ENCODE data around the gene KCNJ15. TPM values are rescaled to one million over a fixed set of nuclear protein-coding genes. Genes with fewer than 3 reads are reported as not detected.

The KCNJ15 gene
- total and polyA plus RNA-seq, 10 of the 15 experiments (the other 5 are each of a cell fraction or from before 2014, with no cell fraction given) = 0.05 to 2.7 (median 0.33) TPM; not detected in 6

DNA sequence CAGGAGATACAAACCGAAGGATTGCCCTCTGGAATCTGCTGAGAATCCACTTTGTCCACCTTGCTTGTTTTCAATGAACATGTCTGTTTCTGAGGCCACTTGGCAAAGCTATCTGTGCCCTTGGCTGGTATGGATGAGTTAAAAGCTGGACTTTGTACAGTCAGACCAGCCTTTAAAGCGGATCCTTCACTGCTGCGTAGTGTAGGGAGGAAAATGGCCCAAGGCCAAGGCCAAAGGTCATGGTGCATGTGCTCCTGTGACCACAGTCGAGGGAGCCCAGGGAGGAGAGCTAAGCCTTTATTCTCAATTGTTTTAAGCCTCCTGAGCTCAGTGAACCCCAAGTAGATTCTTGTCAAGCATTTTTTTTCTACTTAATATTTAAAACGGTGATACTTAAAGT lies 37.0 kb downstream of the KCNJ15 start:
- in situ Hi-C loops (cut with MboI) = no loop called here
- Histone ChIP-seq H3K9ac (ENCODE audit: control insufficient read depth, insufficient read depth, low read length) (no peak overlapping the region), H4K20me1 (ENCODE audit: control insufficient read depth, insufficient read depth) (no peaks in the 10 kb centered on the region), H3K27me3 (replicated peaks in 1 of 2; ENCODE audit: control insufficient read depth in 2 of 2, insufficient read depth in 2 of 2, low read length in 1 of 2) (no peaks in the 10 kb centered on the region), H3K4me3 (no peak overlapping the region), H3K79me2 (ENCODE audit: control insufficient read depth, insufficient read depth, low read length) (no peaks in the 10 kb centered on the region), H3K9me3 (replicated peaks; ENCODE audit: control insufficient read depth, insufficient read depth, low read length) (no peaks in the 10 kb centered on the region), H3K27ac (ENCODE audit: control insufficient read depth, insufficient read depth) (no peak overlapping the region), H3K4me2 (ENCODE audit: control insufficient read depth, insufficient read depth) (no peak overlapping the region), H3K36me3 (ENCODE audit: control insufficient read depth in 2 of 2, insufficient read depth in 2 of 2, low read length in 1 of 2) (no peaks in the 10 kb centered on the region), H3K4me1 (ENCODE audit: control insufficient read depth, insufficient read depth, low read length) (no peaks in the 10 kb centered on the region), H2AFZ (ENCODE audit: control insufficient read depth, low read depth, low read length) (no peak overlapping the region)
- BruUV-seq (replicated peaks) = no TSS peak
- intact Hi-C loops (cut with micrococcal nuclease; ENCODE audit: unreplicated experiment) = no loop called here
- ChIA-PET SMC1A (ENCODE audit: uncharacterized antibody, unreplicated experiment) (interaction anchor here (1.1 to 5.7 kb wide), 11 partner anchors 10 to 74 kb away, joined by 3 to 57 read pairs (median 4); no protein-coding TSS in a partner anchor), CTCF (interaction anchor here (0.6 to 3.5 kb wide), 7 partner anchors 20 to 1096 kb away, joined by 3 to 16 read pairs (median 5); no protein-coding TSS in a partner anchor), POLR2A (no interaction called here), RAD21 (ENCODE audit: unreplicated experiment) (interaction anchor here (0.8 to 1.5 kb wide), 8 partner anchors 16 to 77 kb away, joined by 3 to 6 read pairs (median 4); no protein-coding TSS in a partner anchor)
- FAIRE-seq (no peak), ATAC-seq (no peak), DNase-seq (ENCODE audit: low read depth, low spot score) (no peak)
- TF ChIP-seq NR2F1 (conservative IDR thresholded peaks at IDR 0.05) (peak; percentile 60), EED (IDR thresholded peaks at IDR 0.05; ENCODE audit: low read depth) (no peak)
- WGBS (ENCODE audit: insufficient coverage, insufficient replicate concordance, low lambda C conversion rate, missing lambda C conversion rate) = 43% methylated on average over 5 of the region's 5 CpGs

GRCh38 chr21:38294609-38295008 lies 37.8 kb downstream of the KCNJ15 start:
- H3K27ac ChIP-seq (ENCODE audit: control insufficient read depth, insufficient read depth) = no peak overlapping the region
- no peak overlapping the region for H3K4me3 ChIP-seq
- no peaks in the 10 kb centered on the region for H3K79me2 ChIP-seq (ENCODE audit: control insufficient read depth, insufficient read depth, low read length)
- ChIA-PET SMC1A (ENCODE audit: uncharacterized antibody, unreplicated experiment) (interaction anchor here (0.6 to 5.7 kb wide), 9 partner anchors 9 to 395 kb away, joined by 3 to 57 read pairs (median 5); no protein-coding TSS in a partner anchor), CTCF (interaction anchor here (0.6 to 3.5 kb wide), 5 partner anchors 25 to 1095 kb away, joined by 3 to 16 read pairs (median 4); no protein-coding TSS in a partner anchor), RAD21 (ENCODE audit: unreplicated experiment) (interaction anchor here (0.8 to 1.5 kb wide), 5 partner anchors 23 to 78 kb away, joined by 3 to 4 read pairs (median 4); no protein-coding TSS in a partner anchor), POLR2A (no interaction called here)
- H3K9me3 ChIP-seq (replicated peaks; ENCODE audit: control insufficient read depth, insufficient read depth, low read length) = no peaks in the 10 kb centered on the region
- in situ Hi-C loops (cut with MboI) (no loop called here), intact Hi-C loops (cut with micrococcal nuclease; ENCODE audit: unreplicated experiment) (no loop called here)
- no peaks in the 10 kb centered on the region for H4K20me1 ChIP-seq (ENCODE audit: control insufficient read depth, insufficient read depth)
- no peaks in the 10 kb centered on the region for H3K27me3 ChIP-seq (replicated peaks in 1 of 2; ENCODE audit: control insufficient read depth in 2 of 2, insufficient read depth in 2 of 2, low read length in 1 of 2)
- BruUV-seq (replicated peaks) = no TSS peak
- no peak for ATAC-seq
- H2AFZ ChIP-seq (ENCODE audit: control insufficient read depth, low read depth, low read length) = no peak overlapping the region
- DNase-seq (ENCODE audit: low read depth, low spot score) = no peak
- no peaks in the 10 kb centered on the region for H3K4me1 ChIP-seq (ENCODE audit: control insufficient read depth, insufficient read depth, low read length)
- no peaks in the 10 kb centered on the region for H3K36me3 ChIP-seq (ENCODE audit: control insufficient read depth in 2 of 2, insufficient read depth in 2 of 2, low read length in 1 of 2)
- no peak overlapping the region for H3K4me2 ChIP-seq (ENCODE audit: control insufficient read depth, insufficient read depth)
- H3K9ac ChIP-seq (ENCODE audit: control insufficient read depth, insufficient read depth, low read length) = no peak overlapping the region
- FAIRE-seq = no peak
- TF ChIP-seq NFIC (IDR thresholded peaks at IDR 0.05; ENCODE audit: low read depth, low read length) = no peak
- TF ChIP-seq ESRRA (IDR thresholded peaks at IDR 0.05; ENCODE audit: low read length) = no peak
- TF ChIP-seq SP1 (IDR thresholded peaks at IDR 0.05; ENCODE audit: low read depth, low read length) = no peak
- TF ChIP-seq HDAC6 (IDR thresholded peaks at IDR 0.05; ENCODE audit: unreplicated experiment) = no peak
- no peak for TF ChIP-seq NRF1 (conservative IDR thresholded peaks at IDR 0.05; ENCODE audit: low read depth, low read length)
- TF ChIP-seq SMC3 (IDR thresholded peaks at IDR 0.05; ENCODE audit: borderline replicate concordance, low read length) = no peak
- no peak for TF ChIP-seq NFYB (IDR thresholded peaks at IDR 0.05; ENCODE audit: insufficient read depth, low read depth, low read length)
- TF ChIP-seq SRF (IDR thresholded peaks at IDR 0.05; ENCODE audit: low read depth in 2 of 2, low read length in 2 of 2) = no peak
- WGBS (ENCODE audit: insufficient coverage, insufficient replicate concordance, low lambda C conversion rate, missing lambda C conversion rate) = 77% methylated on average over 2 of the region's 2 CpGs

Data from GM12878 (cell line).